Posterior cingulate gyrus (tissue), 11 donors: Measurements from ENCODE around the gene CCL5.

Experiments
- DNase-seq, 10 donors: peaks; one replicate each; pipeline versions ENCODE4 v3.0.0 to v3.0.0-alpha.2; 2020 to 2021; ENCODE audit warnings: mixed read lengths in 3 of 10
- intact Hi-C: fragments of 100-400 bp; cut with DNase I; formaldehyde crosslinking; loops from one replicate; pipeline ENCODE4 v1.15.1; 2023

The CCL5 gene

GRCh38 chr17:35879773-35880654, at the start of gene CCL5:
Gene CCL5, minus strand, starts transcription at chr17:35880360.
- intact Hi-C loops: no loop called here
- no peak for DNase-seq

- intact Hi-C loops: no loop called here
- DNase-seq: no peak
Measured at GRCh38 chr17:35927714-35928113, 47.6 kb upstream of the CCL5 start.

GRCh38 chr17:35923609-35924114, 43.5 kb upstream of the CCL5 start:
- DNase-seq: no peak
- intact Hi-C loops: no loop called here

GRCh38 chr17:35920229-35920628, 40.1 kb upstream of the CCL5 start:
- intact Hi-C loops: no loop called here
- DNase-seq: no peak

- intact Hi-C loops: loop anchor here (10.0 kb wide), 1 partner anchor 64 kb away; no protein-coding TSS in a partner anchor
- DNase-seq: no peak
Measured at GRCh38 chr17:35918665-35919064, 38.5 kb upstream of the CCL5 start.

- intact Hi-C loops: loop anchor here (10.0 kb wide), 1 partner anchor 63 kb away; no protein-coding TSS in a partner anchor
- DNase-seq: no peak
Measured at GRCh38 chr17:35917519-35918213, 37.5 kb upstream of the CCL5 start.

- intact Hi-C loops: loop anchor here (10.0 kb wide), 1 partner anchor 61 kb away; no protein-coding TSS in a partner anchor
- no peak for DNase-seq
Measured at GRCh38 chr17:35915153-35915964, 35.2 kb upstream of the CCL5 start.

- DNase-seq: no peak
- intact Hi-C loops: loop anchor here (10.0 kb wide), 1 partner anchor 60 kb away; no protein-coding TSS in a partner anchor
Measured at GRCh38 chr17:35914354-35914753, 34.2 kb upstream of the CCL5 start.

GRCh38 chr17:35913609-35914008, 33.4 kb upstream of the CCL5 start:
- no peak for DNase-seq

GRCh38 chr17:35912942-35913341, 32.8 kb upstream of the CCL5 start:
- intact Hi-C loops: loop anchor here (10.0 kb wide), 1 partner anchor 58 kb away; no protein-coding TSS in a partner anchor
- DNase-seq: no peak

More at GRCh38 chr17:35913609-35914008, 33.4 kb upstream of the CCL5 start:
- intact Hi-C loops: loop anchor here (10.0 kb wide), 1 partner anchor 59 kb away; no protein-coding TSS in a partner anchor

- intact Hi-C loops: loop anchor here (10.0 kb wide), 1 partner anchor 58 kb away; no protein-coding TSS in a partner anchor
- no peak for DNase-seq
Measured at GRCh38 chr17:35912339-35912912, 32.3 kb upstream of the CCL5 start.

- intact Hi-C loops: no loop called here
- DNase-seq: no peak
Measured at GRCh38 chr17:35909408-35909807, 29.2 kb upstream of the CCL5 start.

- intact Hi-C loops: no loop called here
- DNase-seq: no peak
Measured at GRCh38 chr17:35907691-35908090, 27.5 kb upstream of the CCL5 start.

- DNase-seq: no peak
Measured at GRCh38 chr17:35906926-35907637, 26.9 kb upstream of the CCL5 start.

GRCh38 chr17:35906191-35906925, 26.2 kb upstream of the CCL5 start:
- DNase-seq: no peak
- intact Hi-C loops: no loop called here

More at GRCh38 chr17:35906926-35907637, 26.9 kb upstream of the CCL5 start:
- intact Hi-C loops: no loop called here

- intact Hi-C loops: no loop called here
- DNase-seq: no peak
Measured at GRCh38 chr17:35903451-35903850, 23.3 kb upstream of the CCL5 start.

- no peak for DNase-seq
Measured at GRCh38 chr17:35901631-35902175, 21.5 kb upstream of the CCL5 start.

More at GRCh38 chr17:35901631-35902175, 21.5 kb upstream of the CCL5 start:
- intact Hi-C loops: no loop called here
